GM12801 (cell line): ENCODE results near the gene TEX44.

Experiments
- TF ChIP-seq, protein P1 (sequence below): IDR thresholded peaks from one replicate; pipeline ENCODE4 v1.5.1; 2011; ENCODE audit warnings: control low read depth; ENCODE audit not compliant: insufficient read length; ENCODE audit errors: extremely low read depth

TEX44 gene

DNA sequence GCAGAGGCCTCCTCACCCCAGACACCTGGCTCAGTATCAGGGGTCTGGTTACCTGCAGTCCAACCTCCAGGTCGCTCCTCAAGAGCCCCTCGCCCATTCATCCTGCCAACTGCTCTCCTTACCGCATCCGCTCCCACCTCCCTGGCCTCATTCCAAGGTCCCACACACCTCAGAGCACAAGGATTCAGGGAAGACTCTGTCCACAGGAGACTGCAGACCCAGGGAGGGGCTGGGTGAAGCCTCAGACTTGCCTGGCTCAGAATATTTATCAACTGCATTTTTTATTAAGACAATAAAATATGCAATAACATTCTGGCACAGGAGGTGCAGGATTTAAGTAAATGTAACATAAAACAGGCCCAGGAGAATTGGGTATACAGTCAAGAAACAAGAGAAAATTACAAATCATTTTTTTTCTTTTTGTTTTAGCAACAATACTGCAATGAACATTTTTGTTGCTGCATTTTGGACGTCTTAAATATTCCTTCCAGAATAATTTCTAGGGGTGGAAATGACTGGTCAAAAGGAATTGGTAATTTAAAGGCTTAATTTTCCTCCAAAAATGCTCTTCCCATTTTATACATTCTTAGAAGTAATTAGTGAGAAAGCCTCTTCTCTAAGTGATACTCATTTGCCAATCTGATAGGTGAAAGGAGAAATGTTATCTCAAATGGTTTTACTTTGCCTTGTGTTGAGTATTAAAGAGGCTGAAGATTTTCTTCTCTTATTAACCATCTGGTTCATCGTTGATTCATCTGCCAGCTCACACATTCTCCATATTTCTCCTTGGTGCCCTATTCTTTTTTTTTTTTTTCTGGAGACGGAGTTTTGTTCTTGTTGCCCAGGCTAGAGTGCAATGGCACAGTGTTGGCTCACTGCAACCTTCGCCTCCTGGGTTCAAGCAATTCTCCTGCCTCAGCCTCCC lies 42.5 kb downstream of the TEX44 start:
- TF ChIP-seq, protein P1, sequence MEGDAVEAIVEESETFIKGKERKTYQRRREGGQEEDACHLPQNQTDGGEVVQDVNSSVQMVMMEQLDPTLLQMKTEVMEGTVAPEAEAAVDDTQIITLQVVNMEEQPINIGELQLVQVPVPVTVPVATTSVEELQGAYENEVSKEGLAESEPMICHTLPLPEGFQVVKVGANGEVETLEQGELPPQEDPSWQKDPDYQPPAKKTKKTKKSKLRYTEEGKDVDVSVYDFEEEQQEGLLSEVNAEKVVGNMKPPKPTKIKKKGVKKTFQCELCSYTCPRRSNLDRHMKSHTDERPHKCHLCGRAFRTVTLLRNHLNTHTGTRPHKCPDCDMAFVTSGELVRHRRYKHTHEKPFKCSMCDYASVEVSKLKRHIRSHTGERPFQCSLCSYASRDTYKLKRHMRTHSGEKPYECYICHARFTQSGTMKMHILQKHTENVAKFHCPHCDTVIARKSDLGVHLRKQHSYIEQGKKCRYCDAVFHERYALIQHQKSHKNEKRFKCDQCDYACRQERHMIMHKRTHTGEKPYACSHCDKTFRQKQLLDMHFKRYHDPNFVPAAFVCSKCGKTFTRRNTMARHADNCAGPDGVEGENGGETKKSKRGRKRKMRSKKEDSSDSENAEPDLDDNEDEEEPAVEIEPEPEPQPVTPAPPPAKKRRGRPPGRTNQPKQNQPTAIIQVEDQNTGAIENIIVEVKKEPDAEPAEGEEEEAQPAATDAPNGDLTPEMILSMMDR, result no peak

DNA sequence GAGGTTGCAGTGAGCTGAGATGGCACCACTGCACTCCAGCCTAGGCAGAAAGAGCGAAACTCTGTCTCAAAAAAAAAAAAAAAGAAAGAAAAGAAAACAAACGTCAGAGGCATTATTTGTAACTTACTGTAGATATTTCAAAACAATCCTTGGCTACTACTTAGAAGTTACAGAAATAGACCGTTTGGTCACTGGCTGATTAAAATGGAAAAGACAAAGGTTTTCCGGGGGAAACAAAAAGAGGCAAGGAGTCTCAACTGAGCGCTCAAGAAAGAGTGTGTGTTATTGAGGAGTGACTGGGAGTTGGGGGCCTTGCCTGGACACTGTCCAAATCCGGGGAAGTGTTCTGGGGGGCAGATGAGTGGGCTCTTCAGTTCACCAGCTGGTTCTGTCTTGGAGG lies 47.6 kb downstream of the TEX44 start:
- TF ChIP-seq, protein P1, result no peak

DNA sequence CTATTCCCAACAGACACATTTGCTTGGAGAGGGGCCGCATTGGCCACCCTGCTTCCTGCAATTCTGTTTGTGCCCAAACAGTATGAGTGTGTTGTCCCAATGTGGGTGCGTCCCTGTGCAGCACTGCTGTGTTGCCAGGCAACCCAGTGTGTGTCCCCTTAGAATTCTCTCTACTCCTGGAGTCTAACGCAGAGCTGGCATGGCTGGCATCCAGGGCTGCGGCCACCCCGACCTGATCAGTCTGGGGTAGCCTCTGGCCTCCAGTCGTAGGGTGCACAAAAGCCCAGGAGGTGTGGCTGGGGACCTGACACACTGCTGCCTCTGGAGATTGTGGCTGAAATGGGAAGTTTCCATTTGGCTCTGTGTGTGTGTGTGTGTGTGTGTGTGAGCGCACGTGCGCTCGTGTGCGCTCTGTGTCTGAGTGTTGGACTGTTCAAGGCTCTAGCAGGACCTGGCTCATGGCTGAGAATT lies 48.0 kb downstream of the TEX44 start:
- TF ChIP-seq, protein P1, result no peak

- TF ChIP-seq, protein P1, result no peak
Observed at GRCh38 chr2:231642631-231643494, 50.2 kb downstream of the TEX44 start.

DNA sequence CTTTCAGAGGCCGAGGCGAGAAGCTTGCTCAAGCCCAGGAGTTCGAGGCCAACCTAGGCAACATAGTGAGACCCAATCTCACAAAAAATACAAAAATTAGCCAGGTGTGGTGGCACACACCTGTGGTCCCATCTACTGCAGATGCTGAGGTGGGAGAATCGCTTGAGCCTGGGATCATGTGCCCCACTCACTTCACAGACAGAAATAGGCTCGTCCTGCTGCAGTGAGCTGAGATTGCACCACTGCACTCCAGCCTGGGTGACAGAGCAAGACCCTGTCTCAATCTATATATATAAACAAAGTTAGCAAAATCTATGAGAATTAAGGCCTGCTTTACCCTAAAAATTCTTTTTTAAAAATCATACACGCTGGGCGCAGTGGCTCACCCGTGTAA lies 50.8 kb downstream of the TEX44 start:
- TF ChIP-seq, protein P1, result no peak
